Measurements from ENCODE around the gene PODNL1. TPM values are rescaled to one million over a fixed set of nuclear protein-coding genes. Genes with fewer than 3 reads are reported as not detected.

PODNL1 gene
- total and polyA plus RNA-seq, 10 of the 15 experiments (the other 5 are each of a cell fraction or from before 2014, with no cell fraction given), result 0.04 to 0.44 TPM; not detected in 8

DNA sequence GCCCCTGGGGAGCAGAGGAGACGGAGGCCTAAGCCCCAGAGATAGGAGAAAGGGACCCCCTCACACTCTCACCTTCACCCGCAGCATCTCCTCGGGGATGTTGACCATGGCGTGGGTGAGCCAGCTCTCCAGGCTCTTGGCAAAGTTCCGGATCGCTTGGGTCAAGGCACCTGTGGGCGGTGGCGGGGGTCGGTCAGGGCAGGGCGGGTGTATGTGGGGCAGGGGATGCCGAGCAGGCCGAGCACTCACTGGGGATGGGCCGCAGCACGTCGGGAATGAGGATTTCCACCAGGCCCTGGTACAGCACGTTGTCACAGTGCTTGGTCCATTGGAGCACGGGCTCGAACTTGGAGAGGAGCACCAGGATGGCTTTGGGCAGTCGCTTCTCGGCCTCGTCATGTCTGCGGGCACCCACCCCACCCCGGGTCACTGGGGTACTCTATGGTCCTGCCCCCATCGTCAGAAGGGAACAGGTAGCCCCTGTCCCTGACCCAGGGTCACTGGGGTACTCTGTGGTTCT is 27.2 kb upstream of the PODNL1 start (continued):
- TF ChIP-seq, protein P1, sequence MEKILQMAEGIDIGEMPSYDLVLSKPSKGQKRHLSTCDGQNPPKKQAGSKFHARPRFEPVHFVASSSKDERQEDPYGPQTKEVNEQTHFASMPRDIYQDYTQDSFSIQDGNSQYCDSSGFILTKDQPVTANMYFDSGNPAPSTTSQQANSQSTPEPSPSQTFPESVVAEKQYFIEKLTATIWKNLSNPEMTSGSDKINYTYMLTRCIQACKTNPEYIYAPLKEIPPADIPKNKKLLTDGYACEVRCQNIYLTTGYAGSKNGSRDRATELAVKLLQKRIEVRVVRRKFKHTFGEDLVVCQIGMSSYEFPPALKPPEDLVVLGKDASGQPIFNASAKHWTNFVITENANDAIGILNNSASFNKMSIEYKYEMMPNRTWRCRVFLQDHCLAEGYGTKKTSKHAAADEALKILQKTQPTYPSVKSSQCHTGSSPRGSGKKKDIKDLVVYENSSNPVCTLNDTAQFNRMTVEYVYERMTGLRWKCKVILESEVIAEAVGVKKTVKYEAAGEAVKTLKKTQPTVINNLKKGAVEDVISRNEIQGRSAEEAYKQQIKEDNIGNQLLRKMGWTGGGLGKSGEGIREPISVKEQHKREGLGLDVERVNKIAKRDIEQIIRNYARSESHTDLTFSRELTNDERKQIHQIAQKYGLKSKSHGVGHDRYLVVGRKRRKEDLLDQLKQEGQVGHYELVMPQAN (conservative IDR thresholded peaks at IDR 0.05), result no peak
- no peak for TF ChIP-seq STAT1 (conservative IDR thresholded peaks at IDR 0.05)
- TF ChIP-seq, protein P2, sequence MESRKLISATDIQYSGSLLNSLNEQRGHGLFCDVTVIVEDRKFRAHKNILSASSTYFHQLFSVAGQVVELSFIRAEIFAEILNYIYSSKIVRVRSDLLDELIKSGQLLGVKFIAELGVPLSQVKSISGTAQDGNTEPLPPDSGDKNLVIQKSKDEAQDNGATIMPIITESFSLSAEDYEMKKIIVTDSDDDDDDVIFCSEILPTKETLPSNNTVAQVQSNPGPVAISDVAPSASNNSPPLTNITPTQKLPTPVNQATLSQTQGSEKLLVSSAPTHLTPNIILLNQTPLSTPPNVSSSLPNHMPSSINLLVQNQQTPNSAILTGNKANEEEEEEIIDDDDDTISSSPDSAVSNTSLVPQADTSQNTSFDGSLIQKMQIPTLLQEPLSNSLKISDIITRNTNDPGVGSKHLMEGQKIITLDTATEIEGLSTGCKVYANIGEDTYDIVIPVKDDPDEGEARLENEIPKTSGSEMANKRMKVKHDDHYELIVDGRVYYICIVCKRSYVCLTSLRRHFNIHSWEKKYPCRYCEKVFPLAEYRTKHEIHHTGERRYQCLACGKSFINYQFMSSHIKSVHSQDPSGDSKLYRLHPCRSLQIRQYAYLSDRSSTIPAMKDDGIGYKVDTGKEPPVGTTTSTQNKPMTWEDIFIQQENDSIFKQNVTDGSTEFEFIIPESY (IDR thresholded peaks at IDR 0.05), result no peak

DNA sequence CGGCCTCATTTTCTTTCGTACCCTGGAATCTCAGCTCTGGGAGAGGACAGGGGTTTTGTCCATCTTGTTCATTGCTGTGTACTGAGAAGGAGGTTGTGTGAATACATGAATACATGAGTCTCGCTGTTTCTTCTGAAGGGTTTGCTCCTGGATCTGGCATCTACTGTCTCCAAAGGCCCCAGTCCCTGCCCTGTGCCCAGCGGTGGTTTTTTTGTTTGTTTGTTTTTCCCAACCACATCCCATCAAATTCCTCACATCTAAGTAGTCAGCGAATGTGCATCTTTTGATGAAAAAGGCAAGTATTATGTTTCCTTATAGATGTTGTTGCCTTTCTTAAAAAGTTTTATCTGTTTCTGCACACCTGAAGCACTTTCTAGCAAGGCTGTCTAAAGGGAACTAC is 26.6 kb upstream of the PODNL1 start:
- no peak for ATAC-seq
- Histone ChIP-seq H3K4me2 (ENCODE audit: control insufficient read depth, insufficient read depth) (no peak overlapping the region), H3K27me3 (replicated peaks in 1 of 2; ENCODE audit: control insufficient read depth in 2 of 2, insufficient read depth in 2 of 2, low read length in 1 of 2) (no peaks in the 10 kb centered on the region), H4K20me1 (ENCODE audit: control insufficient read depth, insufficient read depth) (no peaks in the 10 kb centered on the region), H2AFZ (ENCODE audit: control insufficient read depth, low read depth, low read length) (no peak overlapping the region), H3K36me3 (ENCODE audit: control insufficient read depth in 2 of 2, insufficient read depth in 2 of 2, low read length in 1 of 2) (peaks cover 0 to 14% of the 10 kb centered on the region in 2 experiments; a peak in 3 of 4 replicates), H3K9me3 (replicated peaks; ENCODE audit: control insufficient read depth, insufficient read depth, low read length) (no peaks in the 10 kb centered on the region), H3K4me3 (no peak overlapping the region), H3K4me1 (ENCODE audit: control insufficient read depth, insufficient read depth, low read length) (no peaks in the 10 kb centered on the region), H3K79me2 (ENCODE audit: control insufficient read depth, insufficient read depth, low read length) (no peaks in the 10 kb centered on the region), H3K9ac (ENCODE audit: control insufficient read depth, insufficient read depth, low read length) (no peak overlapping the region), H3K27ac (ENCODE audit: control insufficient read depth, insufficient read depth) (no peak overlapping the region)
- in situ Hi-C loops (cut with MboI), result no loop called here
- no peak for DNase-seq (ENCODE audit: low read depth, low spot score)
- ChIA-PET POLR2A (no interaction called here), RAD21 (ENCODE audit: unreplicated experiment) (no interaction called here), CTCF (no interaction called here), SMC1A (ENCODE audit: uncharacterized antibody, unreplicated experiment) (no interaction called here)
- 88% methylated on average over 5 of the region's 5 CpGs for WGBS (ENCODE audit: insufficient coverage, insufficient replicate concordance, low lambda C conversion rate, missing lambda C conversion rate)
- no TSS peak for BruUV-seq (replicated peaks)
- intact Hi-C loops (cut with micrococcal nuclease; ENCODE audit: unreplicated experiment), result no loop called here
- no peak for FAIRE-seq
- TF ChIP-seq RB1 (IDR thresholded peaks at IDR 0.05; ENCODE audit: borderline replicate concordance) (no peak), ASH2L (IDR thresholded peaks at IDR 0.05; ENCODE audit: borderline replicate concordance, low read depth) (no peak), CHD1 (IDR thresholded peaks at IDR 0.05; ENCODE audit: low read depth, low read length) (no peak), ZZZ3 (IDR thresholded peaks at IDR 0.05; ENCODE audit: control insufficient read depth, insufficient read length, low read depth) (no peak), CBX3 (IDR thresholded peaks at IDR 0.05; ENCODE audit: borderline replicate concordance, low read depth) (no peak), EZH2 (IDR thresholded peaks at IDR 0.05; ENCODE audit: borderline replicate concordance, control insufficient read depth, low read depth, low read length) (no peak), NFYB (IDR thresholded peaks at IDR 0.05; ENCODE audit: insufficient read depth, low read depth, low read length) (no peak), IKZF1 (conservative IDR thresholded peaks at IDR 0.05) (no peak)
- TF ChIP-seq, protein P3, sequence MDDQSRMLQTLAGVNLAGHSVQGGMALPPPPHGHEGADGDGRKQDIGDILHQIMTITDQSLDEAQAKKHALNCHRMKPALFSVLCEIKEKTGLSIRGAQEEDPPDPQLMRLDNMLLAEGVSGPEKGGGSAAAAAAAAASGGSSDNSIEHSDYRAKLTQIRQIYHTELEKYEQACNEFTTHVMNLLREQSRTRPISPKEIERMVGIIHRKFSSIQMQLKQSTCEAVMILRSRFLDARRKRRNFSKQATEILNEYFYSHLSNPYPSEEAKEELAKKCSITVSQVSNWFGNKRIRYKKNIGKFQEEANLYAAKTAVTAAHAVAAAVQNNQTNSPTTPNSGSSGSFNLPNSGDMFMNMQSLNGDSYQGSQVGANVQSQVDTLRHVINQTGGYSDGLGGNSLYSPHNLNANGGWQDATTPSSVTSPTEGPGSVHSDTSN (IDR thresholded peaks at IDR 0.05; ENCODE audit: insufficient replicate concordance, low read depth, low read length), result no peak
- TF ChIP-seq, protein P4, sequence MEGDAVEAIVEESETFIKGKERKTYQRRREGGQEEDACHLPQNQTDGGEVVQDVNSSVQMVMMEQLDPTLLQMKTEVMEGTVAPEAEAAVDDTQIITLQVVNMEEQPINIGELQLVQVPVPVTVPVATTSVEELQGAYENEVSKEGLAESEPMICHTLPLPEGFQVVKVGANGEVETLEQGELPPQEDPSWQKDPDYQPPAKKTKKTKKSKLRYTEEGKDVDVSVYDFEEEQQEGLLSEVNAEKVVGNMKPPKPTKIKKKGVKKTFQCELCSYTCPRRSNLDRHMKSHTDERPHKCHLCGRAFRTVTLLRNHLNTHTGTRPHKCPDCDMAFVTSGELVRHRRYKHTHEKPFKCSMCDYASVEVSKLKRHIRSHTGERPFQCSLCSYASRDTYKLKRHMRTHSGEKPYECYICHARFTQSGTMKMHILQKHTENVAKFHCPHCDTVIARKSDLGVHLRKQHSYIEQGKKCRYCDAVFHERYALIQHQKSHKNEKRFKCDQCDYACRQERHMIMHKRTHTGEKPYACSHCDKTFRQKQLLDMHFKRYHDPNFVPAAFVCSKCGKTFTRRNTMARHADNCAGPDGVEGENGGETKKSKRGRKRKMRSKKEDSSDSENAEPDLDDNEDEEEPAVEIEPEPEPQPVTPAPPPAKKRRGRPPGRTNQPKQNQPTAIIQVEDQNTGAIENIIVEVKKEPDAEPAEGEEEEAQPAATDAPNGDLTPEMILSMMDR (IDR thresholded peaks at IDR 0.05 in 2 of 3, conservative IDR thresholded peaks at IDR 0.05 in 1 of 3; ENCODE audit: control insufficient read depth in 2 of 3, extremely low read depth in 1 of 3, insufficient read depth in 1 of 3, low read depth in 3 of 3, low read length in 3 of 3), result no peak
